Tibial nerve (tissue), 3 donors: ENCODE data around the gene SLC9A2.

Experiments used
- POLR2A ChIP-seq, 2 donors: fragments of 450-650 bp; IDR thresholded peaks; one replicate each; pipeline ENCODE4 v1.6.1; 2017; ENCODE audit warnings: antibody characterized with exemption in 2 of 2, mild to moderate bottlenecking in 2 of 2, moderate library complexity in 2 of 2
- TF ChIP-seq, protein P1 (sequence below), 5 experiments: fragments of 200-600 bp in 3 of 5; fragments of 450-650 bp in 2 of 5; sonication (generic) in 3 of 5; IDR thresholded peaks; one replicate each; pipeline ENCODE4 v1.5.1; 2016 to 2019; ENCODE audit warnings: antibody characterized with exemption in 5 of 5, mild to moderate bottlenecking in 3 of 5, moderate library complexity in 2 of 5

DNA sequence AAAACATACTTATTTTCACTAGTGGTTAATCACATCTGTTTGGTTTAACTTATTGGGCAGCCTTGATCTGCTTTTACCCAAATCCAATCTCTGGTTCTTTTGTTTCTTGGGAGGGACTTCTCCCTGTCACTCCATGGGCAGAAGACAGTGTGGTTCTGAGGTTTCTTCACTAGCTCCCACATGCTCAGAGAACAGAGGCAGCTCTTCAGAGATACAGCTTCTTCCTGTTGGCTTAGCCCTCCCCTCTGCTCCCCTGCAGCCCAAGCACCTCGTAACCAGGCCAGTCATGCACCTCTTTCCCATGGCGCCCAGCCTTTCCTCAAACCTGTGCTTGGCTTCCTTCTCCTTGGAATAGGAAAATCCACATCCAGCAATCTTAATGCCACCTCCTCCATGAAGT is 32.8 kb downstream of the SLC9A2 start:
- no peak for TF ChIP-seq POLR2A (IDR thresholded peaks at IDR 0.05)
- TF ChIP-seq, protein P1, sequence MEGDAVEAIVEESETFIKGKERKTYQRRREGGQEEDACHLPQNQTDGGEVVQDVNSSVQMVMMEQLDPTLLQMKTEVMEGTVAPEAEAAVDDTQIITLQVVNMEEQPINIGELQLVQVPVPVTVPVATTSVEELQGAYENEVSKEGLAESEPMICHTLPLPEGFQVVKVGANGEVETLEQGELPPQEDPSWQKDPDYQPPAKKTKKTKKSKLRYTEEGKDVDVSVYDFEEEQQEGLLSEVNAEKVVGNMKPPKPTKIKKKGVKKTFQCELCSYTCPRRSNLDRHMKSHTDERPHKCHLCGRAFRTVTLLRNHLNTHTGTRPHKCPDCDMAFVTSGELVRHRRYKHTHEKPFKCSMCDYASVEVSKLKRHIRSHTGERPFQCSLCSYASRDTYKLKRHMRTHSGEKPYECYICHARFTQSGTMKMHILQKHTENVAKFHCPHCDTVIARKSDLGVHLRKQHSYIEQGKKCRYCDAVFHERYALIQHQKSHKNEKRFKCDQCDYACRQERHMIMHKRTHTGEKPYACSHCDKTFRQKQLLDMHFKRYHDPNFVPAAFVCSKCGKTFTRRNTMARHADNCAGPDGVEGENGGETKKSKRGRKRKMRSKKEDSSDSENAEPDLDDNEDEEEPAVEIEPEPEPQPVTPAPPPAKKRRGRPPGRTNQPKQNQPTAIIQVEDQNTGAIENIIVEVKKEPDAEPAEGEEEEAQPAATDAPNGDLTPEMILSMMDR (IDR thresholded peaks at IDR 0.05) = no peak
